HG03457 (cell line): ENCODE results near the gene HSD3B7.

Experiments used
- ATAC-seq: cut with Tn5 transposase; IDR thresholded peaks from one replicate; pipeline ENCODE4 v1.9.1; 2021; ENCODE audit warnings: moderate number of reproducible peaks; ENCODE audit not compliant: unreplicated experiment

HSD3B7 gene

DNA sequence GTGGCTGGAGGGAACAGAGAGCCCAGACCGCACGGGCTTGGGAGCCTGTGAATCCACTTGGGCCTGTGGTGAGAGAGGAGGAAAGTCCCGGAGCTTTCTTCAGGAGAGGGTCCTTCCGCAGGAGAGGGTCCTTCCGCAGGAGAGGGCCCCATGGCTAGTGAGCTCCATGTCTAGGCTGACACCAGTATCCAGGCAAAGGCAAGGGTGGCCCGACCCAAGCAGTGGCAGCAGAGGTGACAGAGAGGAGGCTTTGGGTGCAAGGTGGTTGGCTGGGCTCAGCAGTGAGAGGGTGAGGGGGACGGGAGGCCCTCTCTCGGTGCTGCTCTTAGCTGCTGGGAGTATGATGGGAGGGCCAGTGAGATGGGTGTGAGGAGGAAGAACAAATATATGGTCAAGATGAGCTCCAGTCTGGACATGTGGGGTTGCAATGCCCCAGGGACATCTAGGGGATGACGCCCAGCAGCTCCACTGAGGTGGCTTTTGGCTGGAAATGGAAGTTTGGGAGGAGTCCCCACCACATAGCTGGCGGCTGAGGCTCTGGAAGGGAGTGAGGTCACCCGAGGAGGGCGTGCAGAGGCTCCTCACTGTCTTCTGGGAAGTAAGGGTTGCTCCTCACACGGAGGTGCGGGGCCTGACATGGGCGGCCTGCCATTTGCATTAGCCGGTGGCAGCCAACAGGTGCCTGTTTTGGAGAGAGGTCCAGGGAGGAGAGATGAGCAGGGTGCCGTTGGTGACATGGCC, 2.3 kb upstream of the HSD3B7 start:
- no peak for ATAC-seq

DNA sequence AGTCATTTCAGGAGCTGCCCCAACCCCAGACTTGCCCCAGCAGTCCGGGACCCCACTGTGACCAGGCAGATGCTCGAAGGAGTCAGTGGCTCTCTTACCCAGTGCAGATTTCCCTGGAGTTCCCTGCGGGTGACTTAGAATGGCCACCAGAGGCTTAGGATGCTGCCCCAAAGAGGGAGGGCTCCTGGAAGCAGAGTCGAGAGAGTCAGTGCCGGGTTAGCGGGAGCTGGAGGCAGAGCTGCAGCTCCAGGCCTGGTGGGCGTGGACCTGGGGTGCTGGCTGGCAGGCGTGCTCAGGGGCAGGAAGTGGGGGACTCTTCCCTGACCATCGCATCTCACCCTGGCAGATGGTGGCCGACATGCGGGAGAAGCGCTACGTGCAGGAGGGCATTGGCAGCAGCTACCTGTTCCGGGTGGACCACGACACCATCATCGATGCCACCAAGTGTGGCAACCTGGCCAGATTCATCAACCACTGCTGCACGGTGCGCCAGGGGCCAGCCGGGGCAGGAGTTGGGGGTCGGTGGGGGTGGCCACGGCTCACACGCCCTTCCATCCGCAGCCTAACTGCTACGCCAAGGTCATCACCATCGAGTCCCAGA, 1.6 kb upstream of the HSD3B7 start:
- ATAC-seq, result no peak

DNA sequence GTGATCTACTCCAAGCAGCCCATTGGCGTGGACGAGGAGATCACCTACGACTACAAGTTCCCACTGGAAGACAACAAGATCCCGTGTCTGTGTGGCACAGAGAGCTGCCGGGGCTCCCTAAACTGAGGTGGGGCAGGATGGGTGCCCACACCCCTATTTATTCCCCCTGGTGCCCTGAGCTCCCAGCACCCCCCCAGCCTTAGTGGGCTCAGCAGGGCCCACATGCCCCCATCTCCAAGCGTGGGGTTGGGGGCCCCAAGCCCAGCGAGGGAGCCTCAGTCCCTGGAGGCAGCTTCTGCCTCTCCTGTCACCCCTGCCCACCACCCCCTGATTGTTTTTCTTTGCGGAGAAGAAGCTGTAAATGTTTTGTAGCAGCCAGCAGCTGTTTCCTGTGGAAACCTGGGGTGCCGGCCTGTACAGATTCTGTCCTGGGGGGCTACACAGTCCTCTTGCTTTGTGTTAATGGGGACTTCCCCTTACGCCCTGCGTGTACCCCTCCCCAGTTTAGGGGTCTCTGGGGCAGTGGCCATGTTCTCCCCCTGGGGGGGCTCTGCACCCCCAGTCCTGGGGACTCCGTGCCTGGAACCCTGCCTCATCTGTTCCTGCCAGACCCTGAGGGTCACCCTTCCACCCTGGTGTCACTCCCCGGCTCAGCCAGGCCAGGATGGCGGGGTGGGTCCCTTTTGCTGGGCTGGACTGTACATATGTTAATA, 953 bp upstream of the HSD3B7 start:
- no peak for ATAC-seq

DNA sequence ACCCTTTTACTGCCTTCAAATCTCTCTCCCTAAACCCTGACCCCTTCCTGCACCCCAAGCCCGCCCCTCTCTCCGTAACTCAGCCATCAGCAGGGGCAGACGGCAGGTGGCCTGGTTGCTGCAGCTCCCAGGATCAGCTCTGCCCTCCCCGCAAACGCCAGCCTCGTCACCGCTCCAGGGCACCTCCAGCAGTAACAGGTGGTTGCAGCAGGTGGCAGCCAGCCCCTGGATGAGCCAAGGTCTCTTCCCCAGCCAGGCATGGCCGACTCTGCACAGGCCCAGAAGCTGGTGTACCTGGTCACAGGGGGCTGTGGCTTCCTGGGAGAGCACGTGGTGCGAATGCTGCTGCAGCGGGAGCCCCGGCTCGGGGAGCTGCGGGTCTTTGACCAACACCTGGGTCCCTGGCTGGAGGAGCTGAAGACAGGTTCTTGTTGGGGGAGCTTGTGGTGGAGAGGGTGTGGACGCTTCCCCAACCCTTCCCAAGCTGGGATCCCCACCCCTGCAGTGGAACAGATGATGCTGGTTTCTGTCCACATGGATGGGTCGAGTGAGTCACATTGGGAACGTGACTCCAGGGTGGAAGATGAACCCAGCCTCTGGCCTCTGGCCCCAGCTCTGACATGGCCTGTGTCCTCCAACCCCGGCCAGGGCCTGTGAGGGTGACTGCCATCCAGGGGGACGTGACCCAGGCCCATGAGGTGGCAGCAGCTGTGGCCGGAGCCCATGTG, 558 bp downstream of the HSD3B7 start:
- no peak for ATAC-seq

DNA sequence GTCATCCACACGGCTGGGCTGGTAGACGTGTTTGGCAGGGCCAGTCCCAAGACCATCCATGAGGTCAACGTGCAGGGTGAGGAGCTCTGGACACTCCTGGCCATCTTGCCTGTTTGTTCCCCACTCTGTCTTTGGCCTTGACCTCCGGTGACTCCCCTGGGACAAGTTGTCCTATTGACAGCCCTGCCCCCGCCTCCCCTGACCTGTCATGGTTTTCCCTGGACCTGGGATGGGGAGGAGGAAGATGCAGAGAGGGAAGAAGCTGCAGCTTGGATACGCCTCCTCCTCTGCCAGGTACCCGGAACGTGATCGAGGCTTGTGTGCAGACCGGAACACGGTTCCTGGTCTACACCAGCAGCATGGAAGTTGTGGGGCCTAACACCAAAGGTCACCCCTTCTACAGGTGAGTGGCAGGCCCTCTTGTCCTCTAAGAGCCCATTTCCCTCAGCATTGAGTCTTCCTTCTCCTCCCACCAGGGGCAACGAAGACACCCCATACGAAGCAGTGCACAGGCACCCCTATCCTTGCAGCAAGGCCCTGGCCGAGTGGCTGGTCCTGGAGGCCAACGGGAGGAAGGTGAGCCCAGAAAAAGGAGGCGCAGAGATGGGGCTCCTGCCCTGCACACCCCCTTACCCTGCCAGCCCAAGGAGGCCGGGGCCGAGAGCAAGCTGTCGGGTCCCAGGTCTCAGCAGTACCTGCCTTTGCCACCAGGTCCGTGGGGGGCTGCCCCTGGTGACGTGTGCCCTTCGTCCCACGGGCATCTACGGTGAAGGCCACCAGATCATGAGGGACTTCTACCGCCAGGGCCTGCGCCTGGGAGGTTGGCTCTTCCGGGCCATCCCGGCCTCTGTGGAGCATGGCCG, 1.4 kb downstream of the HSD3B7 start:
- no peak for ATAC-seq

DNA sequence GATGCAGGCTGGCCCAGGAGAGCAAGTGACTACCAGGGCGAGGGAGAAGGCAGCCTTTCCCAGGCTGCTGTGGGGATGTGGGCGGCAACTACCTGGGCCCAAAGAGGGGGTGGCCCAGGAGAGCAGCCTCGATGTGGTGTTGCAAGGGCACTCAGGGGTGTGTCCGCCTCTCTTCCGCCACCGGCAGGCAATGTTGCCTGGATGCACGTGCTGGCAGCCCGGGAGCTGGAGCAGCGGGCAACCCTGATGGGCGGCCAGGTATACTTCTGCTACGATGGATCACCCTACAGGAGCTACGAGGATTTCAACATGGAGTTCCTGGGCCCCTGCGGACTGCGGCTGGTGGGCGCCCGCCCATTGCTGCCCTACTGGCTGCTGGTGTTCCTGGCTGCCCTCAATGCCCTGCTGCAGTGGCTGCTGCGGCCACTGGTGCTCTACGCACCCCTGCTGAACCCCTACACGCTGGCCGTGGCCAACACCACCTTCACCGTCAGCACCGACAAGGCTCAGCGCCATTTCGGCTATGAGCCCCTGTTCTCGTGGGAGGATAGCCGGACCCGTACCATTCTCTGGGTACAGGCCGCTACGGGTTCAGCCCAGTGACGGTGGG, 2.7 kb downstream of the HSD3B7 start:
- no peak for ATAC-seq

DNA sequence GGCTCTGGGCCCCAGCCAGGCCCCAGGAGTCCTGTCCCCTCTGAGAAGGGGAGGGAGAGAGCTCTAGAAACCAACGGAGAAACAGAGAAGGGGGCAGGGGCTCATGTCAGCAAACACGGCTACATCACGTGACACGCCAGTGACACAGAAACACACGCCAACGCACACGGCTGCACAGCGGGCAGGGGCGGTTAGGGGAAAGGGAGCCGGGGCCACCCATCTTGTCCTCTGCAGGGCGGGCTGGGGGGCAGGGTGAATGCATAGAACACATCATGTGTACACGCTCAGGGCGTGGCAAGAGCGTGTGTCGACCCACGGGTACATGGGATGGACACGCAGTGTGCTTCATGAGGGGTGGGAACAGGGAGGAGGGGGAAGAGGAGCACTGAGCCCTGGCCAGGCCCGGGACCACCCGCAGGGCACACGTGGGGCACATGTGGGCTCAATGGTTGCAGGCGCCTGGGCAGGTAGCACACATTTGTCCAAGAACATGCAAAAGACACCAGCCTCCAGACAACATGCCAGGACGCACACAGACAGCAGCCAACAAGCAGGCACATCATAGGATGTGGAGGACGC, 4.6 kb downstream of the HSD3B7 start:
- no peak for ATAC-seq

DNA sequence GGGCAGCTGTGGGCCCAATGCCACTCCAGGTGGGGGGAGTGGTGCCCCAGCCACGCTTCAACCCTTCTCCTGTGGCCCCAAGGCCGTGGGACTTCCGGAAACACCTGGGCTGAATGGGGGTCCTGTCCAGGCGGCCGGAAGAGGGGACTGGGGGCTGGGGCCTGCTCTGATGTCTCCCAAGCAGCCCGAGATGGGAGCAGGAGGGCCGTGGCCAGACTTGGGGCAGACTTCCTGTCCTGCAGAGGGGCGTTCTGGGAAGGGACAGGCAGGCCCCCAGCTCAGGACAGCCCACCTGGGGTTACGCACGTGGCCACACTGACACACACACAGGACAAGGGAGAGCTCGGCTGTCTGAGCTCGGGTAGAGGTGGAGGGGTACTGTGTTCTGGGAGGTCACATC, 5.1 kb downstream of the HSD3B7 start:
- ATAC-seq, result no peak

DNA sequence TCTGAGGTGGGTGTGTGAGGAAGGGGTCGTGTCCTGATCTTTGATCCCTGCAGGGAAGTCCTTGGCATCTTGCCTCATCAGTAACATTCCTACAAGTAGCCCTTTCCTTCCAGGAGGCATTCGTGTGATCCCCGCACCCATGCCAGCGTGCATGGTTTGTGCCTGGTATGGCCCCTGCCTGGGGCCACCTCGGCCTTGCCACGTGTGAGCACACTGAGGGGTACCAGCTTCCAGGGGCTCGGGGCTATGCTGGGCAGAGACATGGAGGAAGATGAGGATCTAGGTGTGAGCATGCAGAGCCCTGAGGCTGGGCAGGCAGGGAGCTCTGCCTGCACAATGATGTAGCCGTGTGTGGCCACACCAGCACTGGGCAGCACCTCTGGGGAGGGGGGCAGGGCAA, 6.0 kb downstream of the HSD3B7 start:
- no peak for ATAC-seq

DNA sequence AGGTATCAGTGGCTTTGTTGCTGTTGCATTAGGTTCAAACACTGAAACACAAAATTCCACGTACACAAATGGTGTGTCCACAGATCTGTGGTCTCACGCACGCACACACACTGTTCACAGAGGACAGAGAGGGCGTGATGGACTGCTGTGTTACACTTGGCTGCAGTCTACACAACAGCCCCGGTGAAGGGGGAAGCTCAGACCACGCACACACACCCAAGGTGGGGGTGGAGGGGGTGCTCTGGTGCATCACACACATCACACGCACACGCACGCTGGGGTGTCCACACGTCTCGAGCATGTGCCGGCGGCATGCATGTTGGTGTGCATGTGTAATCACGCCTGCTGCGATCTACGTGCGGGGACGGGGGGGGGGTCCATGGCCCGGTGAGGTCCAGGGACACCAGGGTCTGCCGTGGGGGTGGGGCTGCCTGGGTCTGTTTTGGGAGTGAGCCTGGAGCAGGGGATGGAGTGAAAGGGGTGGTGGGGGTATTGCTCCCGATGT, 7.3 kb downstream of the HSD3B7 start:
- no peak for ATAC-seq

DNA sequence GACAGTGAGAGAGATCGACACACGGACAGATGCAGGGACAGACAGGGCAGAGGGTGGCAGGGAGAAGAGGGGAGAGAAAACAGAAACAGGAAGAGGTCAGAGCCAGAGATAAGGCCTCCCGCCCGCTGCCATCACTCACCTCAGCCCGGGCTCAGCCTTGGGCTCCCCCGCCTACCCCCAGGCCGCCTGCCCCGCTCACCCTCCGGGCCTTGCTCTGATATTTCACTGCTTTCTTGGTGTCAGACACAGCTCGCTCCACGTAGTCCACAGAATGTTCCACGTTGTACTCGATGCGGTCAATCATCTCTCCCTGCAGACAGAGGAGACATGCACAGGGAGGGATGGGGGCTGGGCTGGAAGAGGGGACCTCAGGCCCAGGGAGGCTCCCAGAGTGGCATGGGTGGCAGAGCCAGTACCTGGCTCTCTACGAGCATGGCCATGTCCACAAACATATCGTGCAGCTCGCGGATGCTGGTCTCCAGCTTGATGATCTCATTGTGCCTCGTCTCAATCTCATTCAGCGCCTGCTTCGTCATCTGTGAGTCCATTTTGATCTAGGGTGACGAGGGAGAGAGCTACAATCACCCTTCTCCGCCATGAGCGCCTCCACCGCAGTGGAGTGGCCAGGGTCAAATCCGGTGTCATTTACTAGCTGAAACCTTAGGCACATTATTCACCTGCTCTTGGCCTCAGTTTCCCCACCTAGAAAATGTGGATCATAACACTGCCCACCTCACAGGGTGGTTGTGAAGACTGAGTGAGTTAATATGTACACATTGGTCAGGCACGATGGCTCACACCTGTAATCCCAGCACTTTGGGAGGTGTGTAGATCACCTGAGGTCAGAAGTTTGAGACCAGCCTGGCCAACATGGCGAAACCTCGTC, 8.2 kb downstream of the HSD3B7 start:
- no peak for ATAC-seq

DNA sequence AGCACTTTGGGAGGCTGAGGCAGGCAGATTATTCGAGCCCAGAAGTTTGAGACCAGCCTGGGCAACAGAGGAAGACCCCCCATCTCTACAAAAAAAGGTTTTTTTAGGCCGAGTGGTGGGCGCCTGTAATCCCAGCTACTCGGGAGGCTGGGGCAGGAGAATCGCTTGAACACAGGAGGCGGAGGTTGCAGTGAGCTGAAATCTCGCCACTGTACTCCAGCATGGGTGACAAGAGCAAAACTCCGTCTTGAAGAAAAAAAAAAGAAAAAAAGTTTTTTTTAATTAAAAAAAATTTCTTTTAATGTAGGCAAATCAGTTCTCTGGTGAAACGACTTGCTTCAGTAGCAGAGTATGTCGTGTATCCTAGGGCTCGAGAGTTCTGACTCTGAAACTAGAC, 10.9 kb downstream of the HSD3B7 start:
- no peak for ATAC-seq

DNA sequence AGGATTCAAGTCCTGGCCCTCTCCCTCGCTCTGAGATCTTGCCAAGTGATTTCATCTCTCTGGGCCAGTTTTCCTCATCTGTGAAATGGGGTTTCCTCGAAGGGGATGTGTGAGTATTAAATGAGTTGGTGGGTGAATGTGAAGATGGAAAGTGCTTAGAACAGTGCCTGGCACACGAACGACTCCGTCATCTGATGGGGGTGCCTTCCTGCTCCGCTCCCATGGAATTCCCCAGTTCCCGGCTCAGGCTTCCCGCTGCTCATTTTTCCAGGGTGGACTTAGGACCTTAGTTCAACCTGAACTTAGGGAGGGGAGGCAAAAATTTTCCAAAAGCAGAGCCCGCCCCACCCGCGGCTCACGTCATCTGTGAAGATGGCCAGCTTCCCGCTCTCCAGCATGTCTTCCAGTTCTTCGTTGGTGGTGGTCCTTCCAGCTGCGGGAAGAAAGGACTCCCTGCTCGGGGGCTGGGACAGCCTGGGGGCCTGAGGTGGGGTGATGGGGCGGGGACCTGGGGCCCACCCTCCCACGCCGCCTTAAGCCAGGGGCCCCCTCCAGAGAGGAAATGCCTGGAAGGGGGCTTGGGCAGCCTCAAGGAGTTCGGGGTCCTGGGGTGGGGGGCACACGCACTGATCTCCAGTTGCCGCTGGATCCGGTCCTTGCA, 11.4 kb downstream of the HSD3B7 start:
- no peak for ATAC-seq

DNA sequence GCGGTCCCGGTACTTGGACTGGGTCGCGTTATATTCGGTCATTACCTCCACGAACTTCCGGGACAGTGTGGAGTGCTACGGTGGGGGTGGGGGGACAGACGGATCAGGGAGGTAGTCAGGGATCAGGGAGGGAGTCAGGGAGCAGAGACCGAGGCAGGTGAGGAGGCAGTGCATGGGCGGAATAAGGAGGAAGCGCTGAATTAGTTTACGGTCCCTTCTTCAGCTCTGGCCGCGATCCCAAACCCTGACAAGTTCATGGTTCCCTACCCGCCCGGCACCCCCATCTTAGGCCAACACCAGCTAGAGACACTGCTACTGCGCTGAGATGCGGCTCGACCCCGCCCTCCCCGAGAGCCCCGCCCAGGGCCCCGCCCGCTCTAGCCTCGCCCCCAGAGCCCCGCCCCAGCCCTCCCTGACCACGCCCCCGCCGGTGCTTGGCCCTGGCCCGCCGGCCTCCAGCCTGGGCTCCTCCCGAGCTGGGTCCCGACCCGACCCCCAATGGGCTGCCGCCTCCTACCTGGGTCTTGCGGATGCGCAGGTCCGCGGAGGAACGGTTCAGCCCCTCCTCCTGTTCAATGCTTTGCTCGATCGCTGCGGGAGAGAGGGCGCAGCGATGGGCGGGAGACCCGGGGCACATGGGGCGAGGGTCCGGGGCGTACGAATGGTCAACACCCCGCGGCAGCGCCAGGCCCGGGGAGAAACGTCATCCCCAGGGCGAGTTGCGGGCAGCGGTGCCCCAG, 12.1 kb downstream of the HSD3B7 start:
- peak; percentile 62 for ATAC-seq

DNA sequence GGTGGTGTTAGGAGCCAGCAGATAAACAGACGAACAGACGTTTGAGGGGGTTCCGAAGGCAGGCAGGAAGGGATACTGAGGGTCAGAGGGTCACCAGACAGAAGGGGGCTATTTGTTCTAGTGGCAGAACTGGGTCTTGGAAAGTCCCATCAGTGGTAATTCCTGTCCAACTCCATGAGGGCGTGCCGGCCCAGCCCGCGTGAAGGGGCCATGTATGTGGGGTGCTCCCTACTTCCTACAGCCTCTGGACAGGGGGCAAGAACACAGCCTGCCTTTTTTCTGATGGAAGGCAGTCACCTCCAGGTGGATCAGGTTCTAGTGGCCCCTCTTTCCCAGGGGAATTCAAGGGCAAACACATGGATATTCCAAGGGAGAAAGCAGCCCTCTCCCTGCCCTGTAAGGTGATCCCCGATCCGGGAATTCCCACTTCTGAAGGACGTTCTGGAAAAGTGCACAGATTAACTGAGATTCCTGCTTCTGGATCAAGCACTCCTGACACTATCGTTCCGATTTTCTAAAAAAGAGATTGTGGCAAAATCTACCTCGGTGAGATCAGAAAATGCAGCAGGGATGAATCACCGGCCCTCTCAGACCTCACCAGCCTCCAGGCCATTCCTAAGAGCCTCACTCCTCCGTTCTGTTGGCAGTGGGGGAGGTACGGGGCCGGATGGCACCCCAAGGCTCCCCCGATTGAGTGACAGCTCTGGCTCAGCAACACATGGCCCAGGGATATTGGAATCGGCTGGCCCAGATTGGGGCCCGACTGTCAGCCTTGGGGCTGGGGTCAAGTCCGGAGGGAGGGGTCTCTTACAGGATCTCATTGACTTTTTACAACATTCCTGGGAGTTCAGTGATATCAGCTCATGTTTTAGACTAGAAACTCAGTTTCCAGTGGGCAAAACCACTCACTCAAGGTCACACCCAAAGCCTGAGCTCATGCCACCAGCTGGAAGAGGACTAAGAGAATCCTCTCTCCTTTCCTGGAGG, 13.0 kb downstream of the HSD3B7 start:
- ATAC-seq, result no peak
